H9 (cell line): ENCODE data around the gene GALE. TPM values are rescaled to one million over a fixed set of nuclear protein-coding genes. Genes with fewer than 3 reads are reported as not detected.

ENCODE experiments used
- DNase-seq: peaks from one replicate; pipeline ENCODE4 v3.0.0-alpha.2; 2017
- H2AFZ ChIP-seq: one replicate; pipeline ENCODE4 v1.6.1; 2013; ENCODE audit warnings: mild to moderate bottlenecking, low read length, control low read depth, moderate library complexity
- H2AK5ac ChIP-seq: 2 replicates; pipeline ENCODE4 v1.6.1; 2013; ENCODE audit warnings: low read length, control low read depth, mixed read lengths; ENCODE audit not compliant: insufficient read length
- H2BK120ac ChIP-seq: one replicate; pipeline ENCODE4 v1.6.1; 2013; ENCODE audit warnings: low read depth, mild to moderate bottlenecking, low read length, control low read depth, inconsistent platforms; ENCODE audit not compliant: poor library complexity, severe bottlenecking
- H2BK12ac ChIP-seq: 2 replicates; pipeline ENCODE4 v1.6.1; 2013; ENCODE audit warnings: low read length, control low read depth, mixed read lengths, low read depth; ENCODE audit not compliant: insufficient read length
- H2BK15ac ChIP-seq: 2 replicates; pipeline ENCODE4 v1.6.1; 2013; ENCODE audit warnings: low read depth, low read length, control low read depth
- H2BK20ac ChIP-seq: one replicate; pipeline ENCODE4 v1.6.1; 2013; ENCODE audit warnings: low read depth, mild to moderate bottlenecking, low read length, control low read depth, inconsistent platforms; ENCODE audit not compliant: poor library complexity, severe bottlenecking
- H2BK5ac ChIP-seq: 2 replicates; pipeline ENCODE4 v1.6.1; 2013; ENCODE audit warnings: low read length, control low read depth, mixed read lengths; ENCODE audit not compliant: insufficient read length
- H3K14ac ChIP-seq: 2 replicates; pipeline ENCODE4 v1.6.1; 2013; ENCODE audit warnings: low read length, control low read depth; ENCODE audit not compliant: insufficient read depth
- H3K18ac ChIP-seq: 2 replicates; pipeline ENCODE4 v1.6.1; 2013; ENCODE audit warnings: low read depth, mild to moderate bottlenecking, mixed read lengths, low read length, control low read depth; ENCODE audit not compliant: insufficient read length
- H3K23ac ChIP-seq: 2 replicates; pipeline ENCODE4 v1.6.1; 2013; ENCODE audit warnings: low read length, control low read depth, mixed read lengths, low read depth; ENCODE audit not compliant: insufficient read length
- H3K23me2 ChIP-seq: 2 replicates; pipeline ENCODE4 v1.6.1; 2013; ENCODE audit warnings: low read depth, mild to moderate bottlenecking, mixed read lengths, low read length, control low read depth; ENCODE audit not compliant: insufficient read length, poor library complexity, severe bottlenecking
- H3K27ac ChIP-seq: 2 replicates; pipeline ENCODE4 v1.5.1; 2013; ENCODE audit warnings: low read length, control low read depth, mixed read lengths, low read depth; ENCODE audit not compliant: insufficient read length
- H3K27me3 ChIP-seq: 2 replicates; pipeline ENCODE4 v1.6.1; 2013; ENCODE audit warnings: low read length, control low read depth, inconsistent platforms; ENCODE audit not compliant: insufficient read depth
- H3K4ac ChIP-seq: 2 replicates; pipeline ENCODE4 v1.6.1; 2013; ENCODE audit warnings: low read depth, mild to moderate bottlenecking, control low read depth, inconsistent platforms, low read length, moderate library complexity
- H3K4me1 ChIP-seq: 2 replicates; pipeline ENCODE4 v1.6.1; 2013; ENCODE audit warnings: low read length, control low read depth, inconsistent platforms; ENCODE audit not compliant: insufficient read depth
- H3K4me2 ChIP-seq: 2 replicates; pipeline ENCODE4 v1.6.1; 2013; ENCODE audit warnings: low read length, control low read depth, mixed read lengths; ENCODE audit not compliant: insufficient read length, insufficient read depth
- H3K56ac ChIP-seq: 2 replicates; pipeline ENCODE4 v1.6.1; 2013; ENCODE audit warnings: low read depth, mild to moderate bottlenecking, mixed read lengths, low read length, control low read depth; ENCODE audit not compliant: insufficient read length
- H3K79me1 ChIP-seq: 2 replicates; pipeline ENCODE4 v1.6.1; 2013; ENCODE audit warnings: low read depth, mild to moderate bottlenecking, moderate library complexity, low read length, control low read depth, inconsistent platforms; ENCODE audit not compliant: insufficient read depth, poor library complexity, severe bottlenecking
- H3K79me2 ChIP-seq: 2 replicates; pipeline ENCODE4 v1.6.1; 2013; ENCODE audit warnings: low read length, control low read depth, inconsistent platforms; ENCODE audit not compliant: insufficient read depth
- H3K9ac ChIP-seq: 2 replicates; pipeline ENCODE4 v1.6.1; 2013; ENCODE audit warnings: low read length, control low read depth, mixed read lengths; ENCODE audit not compliant: insufficient read length; ENCODE audit errors: extremely low read depth
- H3K9me3 ChIP-seq: one replicate; pipeline ENCODE4 v1.6.1; 2013; ENCODE audit warnings: low read depth, low read length, inconsistent platforms; ENCODE audit not compliant: control insufficient read depth
- H3T11ph ChIP-seq: one replicate; pipeline ENCODE4 v1.6.1; 2013; ENCODE audit warnings: mild to moderate bottlenecking, low read length, control low read depth, inconsistent platforms
- H4K20me1 ChIP-seq: one replicate; pipeline ENCODE4 v1.6.1; 2013; ENCODE audit not compliant: control insufficient read depth, insufficient read length, insufficient read depth
- H4K5ac ChIP-seq: 2 replicates; pipeline ENCODE4 v1.6.1; 2013; ENCODE audit warnings: low read depth, mild to moderate bottlenecking, mixed read lengths, low read length, control low read depth; ENCODE audit not compliant: insufficient read length
- H4K8ac ChIP-seq: replicated peaks from 2 replicates; pipeline ENCODE4 v1.6.1; 2013; ENCODE audit warnings: low read length, control low read depth, mixed read lengths, low read depth; ENCODE audit not compliant: insufficient read length
- H4K91ac ChIP-seq: 2 replicates; pipeline ENCODE4 v1.6.1; 2013; ENCODE audit warnings: low read depth, mild to moderate bottlenecking, moderate library complexity, mixed read lengths, low read length, control low read depth; ENCODE audit not compliant: insufficient read length
- H3K27ac Mint-ChIP-seq, 3 experiments: 2 replicates in 2 of 3; 3 replicates in 1 of 3; pipeline ENCODE4 v1.8.0; 2020 to 2021; ENCODE audit warnings: mixed read lengths in 3 of 3, mild to moderate bottlenecking in 1 of 3, moderate library complexity in 1 of 3
- H3K27me3 Mint-ChIP-seq: 2 replicates; pipeline ENCODE4 v1.8.0; 2021; ENCODE audit warnings: low read depth, mild to moderate bottlenecking, moderate library complexity, mixed read lengths
- H3K36me3 Mint-ChIP-seq, 3 experiments: 2 replicates in 2 of 3; 3 replicates in 1 of 3; pipeline ENCODE4 v1.8.0; 2020 to 2021; ENCODE audit warnings: low read depth in 3 of 3, mixed read lengths in 3 of 3; ENCODE audit not compliant: insufficient read depth in 1 of 3
- H3K4me1 Mint-ChIP-seq, 2 experiments: 2 replicates each; pipeline ENCODE4 v1.8.0; 2020; ENCODE audit warnings: mixed read lengths in 2 of 2
- H3K4me3 Mint-ChIP-seq, 2 experiments: 2 replicates in 1 of 2; 3 replicates in 1 of 2; pipeline ENCODE4 v1.8.0; 2020 to 2021; ENCODE audit warnings: mild to moderate bottlenecking in 2 of 2, mixed read lengths in 2 of 2, moderate library complexity in 1 of 2
- H3K9me3 Mint-ChIP-seq, 2 experiments: 2 replicates in 1 of 2; 3 replicates in 1 of 2; pipeline ENCODE4 v1.8.0; 2020; ENCODE audit warnings: mild to moderate bottlenecking in 2 of 2, mixed read lengths in 2 of 2, moderate library complexity in 1 of 2
- WGBS: extraction: QIAGEN DNeasy Blood & Tissue Kit; methylation state at CpG from one replicate; pipeline ENCODE4 v1.1.7; 2013; ENCODE audit warnings: missing lambda C conversion rate, low lambda C conversion rate, mixed read lengths; ENCODE audit not compliant: insufficient read length; ENCODE audit errors: extremely low coverage; 5-methylcytosine and 5-hydroxymethylcytosine counted together
- total RNA-seq: library from RNA; stranded (reverse); gene quantifications from 2 replicates; pipeline ENCODE4 v1.2.1, GENCODE V29; 2021
- TF ChIP-seq, protein P1 (sequence below): fragments of 200-600 bp; sonication (generic); conservative IDR thresholded peaks from 3 replicates; pipeline ENCODE4 v1.8.0; 2021; ENCODE audit warnings: antibody characterized with exemption, mild to moderate bottlenecking

The GALE gene
- total RNA-seq, 1 experiment from 2014 or later, result 36.0 TPM

DNA sequence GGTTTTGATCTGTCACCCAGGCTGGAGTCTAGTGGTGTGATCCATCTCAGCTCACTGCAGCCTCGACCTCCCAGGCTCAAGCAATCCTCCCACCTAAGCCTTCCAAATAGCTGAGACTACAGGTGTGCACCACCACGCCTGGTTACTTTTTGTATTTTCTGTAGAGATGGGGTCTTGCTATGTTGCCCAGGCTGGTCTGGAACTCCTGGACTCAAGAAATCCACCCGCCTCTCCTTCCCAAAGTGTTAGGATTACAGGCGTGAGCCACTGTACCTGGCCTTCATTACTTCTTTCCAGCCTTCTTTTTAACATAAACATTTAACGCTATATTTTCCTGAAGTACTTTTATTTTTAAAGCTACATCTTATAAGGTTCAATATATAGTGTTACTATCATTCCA is 43.1 kb upstream of the GALE start:
- H3K4me1 ChIP-seq, result no peaks in the 10 kb centered on the region
- no peak overlapping the region for H3K9ac ChIP-seq
- H3T11ph ChIP-seq, result no peak overlapping the region
- Mint-ChIP-seq H3K27ac (no peak overlapping the region), H3K4me3 (no peak overlapping the region), H3K27me3 (peaks cover 12% of the 10 kb centered on the region), H3K9me3 (peaks cover 9 to 17% of the 10 kb centered on the region in 2 experiments; a peak in 4 of 5 replicates), H3K4me1 (0 out of 4 replicates have a peak, but pooled peaks cover 0 to under 1% of the 10 kb centered on the region in 2 experiments), H3K36me3 (peaks cover 15 to 23% (median 20%) of the 10 kb centered on the region in 3 experiments)
- no peak overlapping the region for H3K14ac ChIP-seq
- H3K23ac ChIP-seq, result no peak overlapping the region
- no peak overlapping the region for H3K4me2 ChIP-seq
- H4K20me1 ChIP-seq, result no peaks in the 10 kb centered on the region
- no peak for DNase-seq
- no peak overlapping the region for H4K91ac ChIP-seq
- no peaks in the 10 kb centered on the region for H3K79me2 ChIP-seq
- no peak overlapping the region for H2BK20ac ChIP-seq
- no peaks in the 10 kb centered on the region for H3K23me2 ChIP-seq
- H2BK12ac ChIP-seq, result no peak overlapping the region
- TF ChIP-seq, protein P1, sequence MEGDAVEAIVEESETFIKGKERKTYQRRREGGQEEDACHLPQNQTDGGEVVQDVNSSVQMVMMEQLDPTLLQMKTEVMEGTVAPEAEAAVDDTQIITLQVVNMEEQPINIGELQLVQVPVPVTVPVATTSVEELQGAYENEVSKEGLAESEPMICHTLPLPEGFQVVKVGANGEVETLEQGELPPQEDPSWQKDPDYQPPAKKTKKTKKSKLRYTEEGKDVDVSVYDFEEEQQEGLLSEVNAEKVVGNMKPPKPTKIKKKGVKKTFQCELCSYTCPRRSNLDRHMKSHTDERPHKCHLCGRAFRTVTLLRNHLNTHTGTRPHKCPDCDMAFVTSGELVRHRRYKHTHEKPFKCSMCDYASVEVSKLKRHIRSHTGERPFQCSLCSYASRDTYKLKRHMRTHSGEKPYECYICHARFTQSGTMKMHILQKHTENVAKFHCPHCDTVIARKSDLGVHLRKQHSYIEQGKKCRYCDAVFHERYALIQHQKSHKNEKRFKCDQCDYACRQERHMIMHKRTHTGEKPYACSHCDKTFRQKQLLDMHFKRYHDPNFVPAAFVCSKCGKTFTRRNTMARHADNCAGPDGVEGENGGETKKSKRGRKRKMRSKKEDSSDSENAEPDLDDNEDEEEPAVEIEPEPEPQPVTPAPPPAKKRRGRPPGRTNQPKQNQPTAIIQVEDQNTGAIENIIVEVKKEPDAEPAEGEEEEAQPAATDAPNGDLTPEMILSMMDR, result no peak
- no peak overlapping the region for H2AK5ac ChIP-seq
- H4K8ac ChIP-seq, result no peak overlapping the region
- H2AFZ ChIP-seq, result no peak overlapping the region
- H3K27me3 ChIP-seq, result no peaks in the 10 kb centered on the region
- no peaks in the 10 kb centered on the region for H3K79me1 ChIP-seq
- no peak overlapping the region for H4K5ac ChIP-seq
- H3K4ac ChIP-seq, result no peak overlapping the region
- no CpG with 5 or more reads among the region's 5 CpGs for WGBS
- H2BK15ac ChIP-seq, result no peak overlapping the region
- no peak overlapping the region for H3K56ac ChIP-seq
- H2BK120ac ChIP-seq, result no peak overlapping the region
- H3K18ac ChIP-seq, result no peak overlapping the region
- H3K27ac ChIP-seq, result no peak overlapping the region
- H2BK5ac ChIP-seq, result no peak overlapping the region
- no peaks in the 10 kb centered on the region for H3K9me3 ChIP-seq
